ENCODE results near the gene AMZ2. TPM values are rescaled to one million over a fixed set of nuclear protein-coding genes. Genes with fewer than 3 reads are reported as not detected.
"Not testable (repeated sequence)": the region's sequence is repeated elsewhere in the genome, so short reads cannot be mapped to it uniquely, and the experiment has no call there.

The AMZ2 gene
- total and polyA plus RNA-seq, 2 of the 8 experiments (the other 6 are each of a cell fraction or from before 2014, with no cell fraction given) = 49.5 to 71.0 TPM

GRCh38 chr17:68200689-68201417 lies 47.0 kb upstream of the AMZ2 start (continued):
- TF ChIP-seq TCF12 (IDR thresholded peaks at IDR 0.05; ENCODE audit: low read depth, low read length) = 0 out of 2 replicates have a peak, but pooled peaks have one; percentile 43
- no peak for TF ChIP-seq KDM5A (IDR thresholded peaks at IDR 0.05; ENCODE audit: low read length)
- TF ChIP-seq BACH1 (IDR thresholded peaks at IDR 0.05; ENCODE audit: low read length) = peak; percentile 32; the same call in 1 of the 2 replicates
- TF ChIP-seq YY1 (IDR thresholded peaks at IDR 0.05; ENCODE audit: low read depth, low read length) = peak; percentile 65
- TF ChIP-seq SIRT6 (IDR thresholded peaks at IDR 0.05; ENCODE audit: low read length) = no peak
- TF ChIP-seq SIN3A (conservative IDR thresholded peaks at IDR 0.05 in 1 of 2, IDR thresholded peaks at IDR 0.05 in 1 of 2; ENCODE audit: low read depth in 1 of 2, low read length in 2 of 2) = 0 out of 4 replicates have a peak, but pooled peaks of 1 of the 2 experiments have one; percentile 15

GRCh38 chr17:68201418-68201771 lies 46.4 kb upstream of the AMZ2 start:
- H4K5ac ChIP-seq (ENCODE audit: insufficient read length, low read depth, low read length); H2AFZ ChIP-seq (ENCODE audit: low read length); H3K9me3 ChIP-seq (ENCODE audit: insufficient read depth in 2 of 2, low read depth in 1 of 2, low read length in 1 of 2); FAIRE-seq; H2BK12ac ChIP-seq (ENCODE audit: low read depth, low read length); H4K91ac ChIP-seq (replicated peaks; ENCODE audit: insufficient read length, low read length); H3K79me2 ChIP-seq (ENCODE audit: control insufficient read depth in 1 of 2, insufficient read depth in 2 of 2, low read length in 2 of 2); H4K8ac ChIP-seq (ENCODE audit: extremely low read depth, insufficient read depth, low read length); H2BK120ac ChIP-seq (replicated peaks; ENCODE audit: low read depth, low read length); H3K18ac ChIP-seq (ENCODE audit: extremely low read depth, low read length); H2BK20ac ChIP-seq (ENCODE audit: low read length); H3K14ac ChIP-seq (ENCODE audit: insufficient read length); H2BK15ac ChIP-seq (ENCODE audit: low read length); H3K23ac ChIP-seq (ENCODE audit: insufficient read length); H3K36me3 ChIP-seq (ENCODE audit: control insufficient read depth in 2 of 4, insufficient read depth in 4 of 4, low read length in 3 of 4); H3K9ac ChIP-seq (replicated peaks in 1 of 4; ENCODE audit: extremely low read depth in 1 of 4, low read depth in 3 of 4, low read length in 3 of 4); H3K56ac ChIP-seq (replicated peaks; ENCODE audit: insufficient read length, low read depth, low read length); H3K27ac ChIP-seq (ENCODE audit: low read depth, low read length); H3K79me1 ChIP-seq (ENCODE audit: low read depth, low read length); H2BK5ac ChIP-seq (ENCODE audit: low read depth, low read length); H3K4ac ChIP-seq (replicated peaks; ENCODE audit: insufficient read length, low read depth, low read length); DNase-seq (ENCODE audit: low read depth in 1 of 2, low spot score in 2 of 2); H2AK5ac ChIP-seq (ENCODE audit: low read depth, low read length): not testable (repeated sequence)
- peaks cover 3 to 13% of the 10 kb centered on the region in 2 experiments for H4K20me1 ChIP-seq (replicated peaks in 1 of 2; ENCODE audit: control insufficient read depth in 1 of 2, insufficient read depth in 2 of 2, low read length in 2 of 2)
- peaks cover 8 to 28% (median 13%) of the 10 kb centered on the region in 4 experiments for H3K4me1 ChIP-seq (replicated peaks in 1 of 4; ENCODE audit: control insufficient read depth in 3 of 4, insufficient read depth in 4 of 4, low read length in 3 of 4)
- peaks cover 44 to 81% (median 65%) of the 10 kb centered on the region in 4 experiments for H3K27me3 ChIP-seq (replicated peaks in 1 of 4; ENCODE audit: control insufficient read depth in 3 of 4, extremely low read depth in 1 of 4, insufficient read depth in 3 of 4, low read length in 3 of 4)
- peak overlapping the region in 1 of 4 experiments; percentile 61; a peak in 1 of 8 replicates for H3K4me3 ChIP-seq (ENCODE audit: extremely low read depth in 1 of 4, insufficient read depth in 2 of 4, low read depth in 3 of 4, low read length in 4 of 4)
- ChIA-PET CTCF (ENCODE audit: partially characterized antibody) (interaction anchor here (0.7 to 4.6 kb wide), 28 partner anchors 9 to 404 kb away, joined by 3 to 73 read pairs (median 4); partner anchors contain the start of gene AMZ2), POLR2A (ENCODE audit: partially characterized antibody) (interaction anchor here (0.6 to 1.0 kb wide), 4 partner anchors 31 to 301 kb away, joined by 3 to 5 read pairs (median 3); partner anchors contain the start of gene ARSG)
- 58% methylated on average over 3 of the region's 3 CpGs; no CpG with 5 or more reads in 1 of the 2 experiments for WGBS, 2 experiments (ENCODE audit: extremely low coverage in 1 of 2, insufficient coverage in 1 of 2, insufficient read length in 1 of 2, insufficient replicate concordance in 2 of 2, low coverage in 1 of 2, low lambda C conversion rate in 2 of 2, missing lambda C conversion rate in 1 of 2)
- H3K4me2 ChIP-seq (ENCODE audit: insufficient read depth in 1 of 2, low read depth in 2 of 2, low read length in 2 of 2) = peak overlapping the region; percentile 75 to 93; a peak in 2 of 4 replicates
- H3K23me2 ChIP-seq (ENCODE audit: low read depth, low read length) = peaks cover 11% of the 10 kb centered on the region

Data from H1 (cell line).